Amniotic epithelial cell (primary cell): ENCODE results near the gene VAT1.
"Not testable (repeated sequence)": the region's sequence is repeated elsewhere in the genome, so short reads cannot be mapped to it uniquely, and the experiment has no call there.

Experiments used
- DNase-seq: peaks from one replicate; pipeline ENCODE4 v3.0.0-alpha.2; 2010; ENCODE audit warnings: low read depth

The VAT1 gene

DNA sequence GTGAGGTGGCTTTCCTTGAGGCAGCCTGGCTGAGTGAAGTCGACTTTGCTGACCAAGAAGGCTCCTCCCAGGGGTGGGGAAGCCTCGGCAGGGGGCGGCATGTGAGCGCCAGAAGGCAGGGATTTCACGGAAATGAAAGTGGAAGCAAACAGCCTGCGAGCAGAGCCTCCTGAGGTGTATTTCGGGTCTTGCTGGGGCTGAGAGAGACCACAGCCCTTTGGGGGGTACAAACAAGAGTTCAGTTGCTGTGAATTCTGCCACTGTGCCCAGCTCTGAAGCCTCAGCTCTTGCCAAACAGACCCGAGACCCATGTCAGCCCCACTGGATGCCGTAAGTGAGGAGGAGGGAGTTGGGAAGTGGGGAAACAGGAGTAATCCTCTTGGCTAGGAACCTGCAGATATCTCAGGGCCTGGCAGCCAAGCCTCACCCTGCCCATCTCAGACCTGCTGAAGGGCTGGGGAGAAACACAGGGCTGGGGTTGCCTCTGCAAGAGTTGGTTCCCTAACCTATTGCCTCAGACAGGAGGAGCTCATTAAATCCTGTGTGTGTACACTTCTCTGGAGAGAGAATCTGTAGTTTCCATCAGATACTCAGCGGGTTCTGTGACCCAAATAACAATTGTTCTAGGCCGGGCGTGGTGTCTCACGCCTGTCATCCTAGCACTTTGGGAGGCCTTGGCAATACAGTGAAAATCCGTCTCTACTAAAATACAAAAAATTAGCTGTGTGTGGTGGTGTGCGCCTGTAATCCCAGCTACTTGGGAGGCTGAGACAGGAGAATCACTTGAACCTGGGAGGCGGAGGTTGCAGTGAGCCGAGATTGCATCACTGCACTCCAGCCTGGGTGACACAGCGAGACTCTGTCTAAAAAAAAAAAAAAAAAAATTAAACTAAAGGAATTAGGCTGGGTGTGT, 15.3 kb downstream of the VAT1 start, which contains the start of gene IFI35:
Gene IFI35 (plus strand): TSS at position 146 of the 913 bp plus-strand sequence. CDS start 164 bp downstream, at position 310.
- DNase-seq: peak; percentile 83

DNA sequence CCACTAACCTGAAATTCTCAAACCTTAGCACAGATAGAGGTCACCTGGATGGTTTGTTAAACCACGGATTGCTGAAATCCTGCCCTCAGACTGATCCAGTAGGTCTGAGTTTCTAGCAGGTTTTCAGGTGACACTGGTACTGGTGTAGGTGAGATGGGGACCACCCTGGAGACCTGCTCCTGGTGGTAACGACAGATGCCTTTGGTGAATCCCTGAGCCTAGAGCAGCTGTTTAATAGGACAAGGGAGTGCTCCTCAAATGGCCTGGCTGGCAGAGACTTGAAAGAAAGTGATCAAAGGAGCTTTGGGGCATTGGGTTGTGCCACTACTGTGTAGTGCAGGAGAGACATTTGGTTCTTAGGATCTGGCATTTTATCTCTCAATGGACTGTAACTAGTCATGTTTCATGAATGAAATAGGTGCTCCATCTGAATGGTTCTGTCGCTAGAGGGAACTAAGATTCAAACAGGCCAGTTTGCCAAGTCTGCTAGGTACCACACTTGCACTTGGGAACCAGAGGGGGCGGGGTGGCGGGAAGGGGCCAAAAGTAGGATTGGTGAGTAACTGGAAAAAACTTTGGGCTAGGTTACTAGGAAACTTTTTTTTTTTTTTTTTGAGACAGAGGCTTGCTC, 18.5 kb downstream of the VAT1 start:
- no peak for DNase-seq

GRCh38 chr17:43000894-43001293, 21.3 kb downstream of the VAT1 start:
- DNase-seq: not testable (repeated sequence)

DNA sequence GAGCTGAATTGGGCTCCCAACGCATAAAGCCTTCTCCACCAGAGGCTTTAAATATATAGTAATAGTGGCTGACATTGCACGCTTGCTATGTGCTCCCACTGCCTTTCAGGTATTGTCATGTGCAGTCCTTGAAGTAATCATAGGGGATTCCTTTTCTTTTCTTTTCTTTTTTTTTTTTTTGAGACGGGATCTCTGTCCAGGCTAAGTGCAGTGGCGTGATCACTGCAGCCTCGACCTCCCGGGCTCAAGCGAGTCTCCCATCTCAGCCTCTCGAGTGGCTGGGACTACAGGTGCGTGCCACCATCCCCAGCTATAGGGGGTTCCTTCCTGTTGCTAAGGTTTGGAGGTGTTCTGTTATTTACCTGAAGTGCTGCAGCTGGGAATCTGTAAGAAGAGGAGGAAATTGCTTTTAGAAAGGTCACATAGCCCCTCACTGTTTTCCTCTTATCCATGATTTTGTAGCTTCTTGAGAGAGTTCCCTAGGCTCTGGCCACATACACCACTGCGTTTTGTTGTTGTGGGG, 23.1 kb downstream of the VAT1 start:
- no peak for DNase-seq

GRCh38 chr17:42997984-42998938, 23.9 kb downstream of the VAT1 start, which contains the start of gene RPL27:
Gene RPL27 (plus strand): TSS chr17:42998419. CDS start chr17:42998751, 332 bp downstream.
- peak; percentile 100 for DNase-seq

GRCh38 chr17:42997390-42997983, 24.7 kb downstream of the VAT1 start:
- DNase-seq: no peak

DNA sequence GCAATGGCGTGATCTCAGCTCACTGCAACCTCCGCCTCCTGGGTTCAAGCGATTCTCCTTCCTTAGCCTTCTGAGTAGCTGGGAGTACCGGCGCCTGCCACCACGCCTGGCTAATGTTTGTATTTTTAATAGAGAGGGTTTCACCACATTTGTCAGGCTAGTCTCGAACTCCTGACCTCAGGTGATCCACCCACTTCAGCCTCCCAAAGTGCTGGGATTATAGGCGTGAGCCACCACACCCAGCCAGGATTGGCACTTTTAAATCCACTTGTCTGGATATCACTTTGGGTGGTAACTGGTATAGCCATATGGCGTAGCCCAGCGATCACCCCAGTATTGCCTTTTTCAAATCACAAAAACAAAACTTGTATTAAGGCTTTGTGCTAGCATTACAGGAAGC, 28.3 kb downstream of the VAT1 start:
- not testable (repeated sequence) for DNase-seq

DNA sequence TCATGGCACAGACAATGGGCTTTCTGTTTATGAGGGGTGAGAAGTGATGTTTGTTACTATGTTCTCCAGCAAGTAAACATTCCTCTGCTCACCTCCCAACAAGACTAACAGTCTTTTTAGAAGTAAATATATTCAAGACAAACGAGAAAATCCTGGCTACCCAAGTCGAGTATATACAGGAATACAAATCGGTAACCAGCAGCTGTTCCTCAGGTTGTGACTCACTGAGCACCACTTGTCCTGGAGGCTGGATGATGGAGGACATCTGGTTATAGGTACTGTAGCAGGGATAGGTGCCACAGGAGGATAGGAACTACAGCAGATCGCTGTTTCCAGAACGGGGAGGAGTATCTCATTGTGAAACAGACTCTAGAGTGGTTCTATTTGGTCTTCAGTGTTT, 29.3 kb downstream of the VAT1 start:
- DNase-seq: no peak

- DNase-seq: no peak
Measured at GRCh38 chr17:42991471-42991870, 30.7 kb downstream of the VAT1 start.

DNA sequence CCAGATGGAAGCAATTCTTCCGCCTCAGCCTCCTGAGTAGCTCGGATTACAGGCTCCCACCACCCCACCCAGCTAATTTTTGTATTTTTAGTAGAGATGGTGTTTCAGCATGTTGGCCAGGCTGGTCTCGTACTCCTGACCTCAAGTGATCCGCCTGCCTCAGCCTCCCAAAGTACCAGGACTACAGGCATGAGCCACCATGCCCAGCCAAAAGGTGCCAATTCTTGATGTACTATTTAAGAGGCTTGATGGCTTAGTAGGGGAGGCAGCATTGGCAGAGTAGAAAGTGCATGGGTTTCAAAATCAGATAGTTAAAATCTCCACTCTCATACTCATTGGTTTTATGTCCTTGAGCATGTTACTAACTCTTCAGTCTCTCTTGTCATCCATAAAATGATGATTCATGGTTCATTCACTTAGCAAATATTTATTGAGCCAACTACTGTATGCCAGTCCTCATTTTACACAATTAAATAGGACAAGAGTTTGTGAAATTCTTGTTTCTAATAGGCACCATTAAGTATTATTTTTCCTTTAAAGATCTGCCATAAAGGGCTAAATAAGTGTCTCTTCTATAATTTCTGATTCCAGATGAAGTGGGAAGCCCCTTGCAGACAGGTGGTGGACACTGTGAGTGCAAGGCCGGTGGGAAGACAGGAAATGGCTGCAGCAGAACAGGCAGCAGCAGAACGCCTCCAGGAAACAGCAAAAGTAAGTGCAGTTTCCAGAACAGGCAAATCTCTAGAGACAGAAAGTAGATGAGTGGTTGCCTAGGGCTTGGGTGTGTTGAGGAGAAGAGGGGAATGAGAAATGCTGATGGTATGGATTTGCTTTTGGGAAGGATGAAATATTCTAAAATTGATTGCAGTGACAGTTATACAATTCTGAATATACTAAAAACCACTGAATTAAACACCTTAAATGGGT, 32.2 kb downstream of the VAT1 start:
- DNase-seq: peak; percentile 45

- peak; percentile 12 for DNase-seq
Measured at GRCh38 chr17:42989141-42989540, 33.0 kb downstream of the VAT1 start.

DNA sequence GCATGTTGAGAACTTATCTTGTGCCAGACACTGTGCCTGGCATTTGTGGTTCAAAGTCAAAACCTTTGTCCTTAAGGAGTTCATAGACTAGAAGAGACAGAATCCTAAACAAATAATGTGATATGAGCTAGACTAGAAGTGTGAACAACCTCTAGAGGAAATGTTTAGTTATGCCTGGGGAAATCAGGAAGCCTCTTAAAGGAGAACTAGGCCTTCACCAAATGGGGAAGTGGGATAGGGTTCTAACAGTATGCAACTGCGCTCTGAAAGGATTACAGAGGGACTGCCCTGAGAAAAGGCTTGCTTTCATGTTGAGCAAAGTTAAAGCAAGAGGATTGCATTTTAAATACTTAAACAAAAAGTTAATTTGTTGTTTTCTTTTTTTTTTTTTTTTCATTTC, 37.0 kb downstream of the VAT1 start:
- DNase-seq: no peak

DNA sequence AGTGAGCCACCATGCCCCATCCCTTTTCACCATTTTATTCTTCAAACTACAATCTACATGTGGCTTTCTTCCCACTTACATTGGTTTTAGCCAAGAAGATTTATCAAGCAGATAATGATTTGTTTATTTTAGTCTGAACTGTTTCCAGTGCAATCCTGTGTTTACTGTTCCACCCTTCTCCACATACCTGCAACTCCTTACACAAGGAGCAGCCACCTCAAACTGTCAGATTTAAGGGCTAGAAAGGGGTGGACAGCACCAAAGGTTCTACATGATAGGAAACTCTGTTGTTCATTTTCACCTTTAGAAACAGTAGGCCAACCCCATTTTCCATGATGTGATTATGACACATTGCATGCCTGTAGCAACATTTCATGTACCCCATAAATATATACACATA, 39.9 kb downstream of the VAT1 start:
- DNase-seq: peak; percentile 29

DNA sequence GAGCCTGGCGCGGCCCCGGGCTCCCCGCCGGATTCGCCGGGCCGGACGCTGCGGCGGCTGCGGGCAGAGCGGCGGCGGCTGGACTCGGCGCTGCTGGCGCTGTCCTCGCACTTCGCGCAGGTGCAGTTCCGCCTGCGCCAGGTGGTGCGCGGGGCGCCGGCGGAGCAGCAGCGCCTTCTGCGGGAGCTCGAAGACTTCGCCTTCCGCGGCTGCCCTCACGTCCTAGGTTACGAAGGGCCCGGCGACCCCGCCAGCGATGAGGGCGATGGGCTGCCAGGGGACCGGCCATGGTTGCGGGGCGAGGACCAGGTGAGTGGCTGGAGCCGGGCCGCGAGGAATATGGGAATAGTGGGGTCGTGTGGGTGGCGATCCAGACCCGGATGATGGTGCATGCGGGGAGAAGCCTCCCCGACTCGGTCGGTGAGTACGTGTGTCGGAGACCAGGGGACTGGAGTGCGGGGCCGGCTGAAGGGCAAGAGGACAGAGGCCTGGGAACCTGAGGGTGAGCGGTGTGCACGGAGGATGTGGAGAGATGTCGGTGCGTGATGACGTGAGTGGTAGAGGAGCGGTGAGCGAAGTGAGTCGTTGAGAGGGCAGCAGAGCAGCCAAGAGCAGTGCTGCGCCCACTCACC, 41.3 kb downstream of the VAT1 start:
- DNase-seq: peak; percentile 55

GRCh38 chr17:42980274-42980765, 41.9 kb downstream of the VAT1 start, which contains the start of gene RUNDC1:
Gene RUNDC1 (plus strand): TSS chr17:42980565. CDS start chr17:42980577, 12 bp downstream.
- peak; percentile 67 for DNase-seq

GRCh38 chr17:42979511-42980273, 42.5 kb downstream of the VAT1 start, which contains the start of gene PTGES3L:
Gene PTGES3L (minus strand): TSS chr17:42980080. CDS start chr17:42980053, 27 bp downstream.
- peak; percentile 36 for DNase-seq

DNA sequence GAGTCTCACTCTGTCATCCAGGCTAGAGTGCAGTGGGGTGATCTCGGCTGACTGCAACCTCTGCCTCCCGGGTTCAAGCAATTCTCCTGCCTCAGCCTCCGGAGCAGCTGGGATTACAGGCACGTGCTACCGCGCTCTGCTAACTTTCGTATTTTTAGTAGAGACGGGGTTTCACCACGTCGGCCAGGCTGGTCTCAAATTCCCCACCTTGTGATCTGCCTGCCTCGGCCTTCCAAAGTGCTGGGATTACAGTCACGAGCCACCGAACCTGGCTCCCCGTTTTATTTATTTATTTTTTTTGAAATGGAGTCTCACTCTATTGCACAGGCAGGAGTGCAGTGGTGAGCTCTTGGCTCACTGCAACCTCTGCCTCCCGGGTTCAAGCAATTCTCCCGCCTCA, 46.5 kb downstream of the VAT1 start:
- not testable (repeated sequence) for DNase-seq

- no peak for DNase-seq
Measured at GRCh38 chr17:42975265-42975664, 46.9 kb downstream of the VAT1 start.
